H9 (cell line): ENCODE results near the gene WBP1. TPM values are rescaled to one million over a fixed set of nuclear protein-coding genes. Genes with fewer than 3 reads are reported as not detected.

Experiments
- DNase-seq: peaks from one replicate; pipeline ENCODE4 v3.0.0-alpha.2; 2017
- H2AFZ ChIP-seq: one replicate; pipeline ENCODE4 v1.6.1; 2013; ENCODE audit warnings: mild to moderate bottlenecking, low read length, control low read depth, moderate library complexity
- H2AK5ac ChIP-seq: 2 replicates; pipeline ENCODE4 v1.6.1; 2013; ENCODE audit warnings: low read length, control low read depth, mixed read lengths; ENCODE audit not compliant: insufficient read length
- H2BK120ac ChIP-seq: one replicate; pipeline ENCODE4 v1.6.1; 2013; ENCODE audit warnings: low read depth, mild to moderate bottlenecking, low read length, control low read depth, inconsistent platforms; ENCODE audit not compliant: poor library complexity, severe bottlenecking
- H2BK12ac ChIP-seq: 2 replicates; pipeline ENCODE4 v1.6.1; 2013; ENCODE audit warnings: low read length, control low read depth, mixed read lengths, low read depth; ENCODE audit not compliant: insufficient read length
- H2BK15ac ChIP-seq: 2 replicates; pipeline ENCODE4 v1.6.1; 2013; ENCODE audit warnings: low read depth, low read length, control low read depth
- H2BK20ac ChIP-seq: one replicate; pipeline ENCODE4 v1.6.1; 2013; ENCODE audit warnings: low read depth, mild to moderate bottlenecking, low read length, control low read depth, inconsistent platforms; ENCODE audit not compliant: poor library complexity, severe bottlenecking
- H2BK5ac ChIP-seq: 2 replicates; pipeline ENCODE4 v1.6.1; 2013; ENCODE audit warnings: low read length, control low read depth, mixed read lengths; ENCODE audit not compliant: insufficient read length
- H3K14ac ChIP-seq: 2 replicates; pipeline ENCODE4 v1.6.1; 2013; ENCODE audit warnings: low read length, control low read depth; ENCODE audit not compliant: insufficient read depth
- H3K18ac ChIP-seq: 2 replicates; pipeline ENCODE4 v1.6.1; 2013; ENCODE audit warnings: low read depth, mild to moderate bottlenecking, mixed read lengths, low read length, control low read depth; ENCODE audit not compliant: insufficient read length
- H3K23ac ChIP-seq: 2 replicates; pipeline ENCODE4 v1.6.1; 2013; ENCODE audit warnings: low read length, control low read depth, mixed read lengths, low read depth; ENCODE audit not compliant: insufficient read length
- H3K23me2 ChIP-seq: 2 replicates; pipeline ENCODE4 v1.6.1; 2013; ENCODE audit warnings: low read depth, mild to moderate bottlenecking, mixed read lengths, low read length, control low read depth; ENCODE audit not compliant: insufficient read length, poor library complexity, severe bottlenecking
- H3K27ac ChIP-seq: 2 replicates; pipeline ENCODE4 v1.5.1; 2013; ENCODE audit warnings: low read length, control low read depth, mixed read lengths, low read depth; ENCODE audit not compliant: insufficient read length
- H3K27me3 ChIP-seq: 2 replicates; pipeline ENCODE4 v1.6.1; 2013; ENCODE audit warnings: low read length, control low read depth, inconsistent platforms; ENCODE audit not compliant: insufficient read depth
- H3K4ac ChIP-seq: 2 replicates; pipeline ENCODE4 v1.6.1; 2013; ENCODE audit warnings: low read depth, mild to moderate bottlenecking, control low read depth, inconsistent platforms, low read length, moderate library complexity
- H3K4me1 ChIP-seq: 2 replicates; pipeline ENCODE4 v1.6.1; 2013; ENCODE audit warnings: low read length, control low read depth, inconsistent platforms; ENCODE audit not compliant: insufficient read depth
- H3K4me2 ChIP-seq: 2 replicates; pipeline ENCODE4 v1.6.1; 2013; ENCODE audit warnings: low read length, control low read depth, mixed read lengths; ENCODE audit not compliant: insufficient read length, insufficient read depth
- H3K56ac ChIP-seq: 2 replicates; pipeline ENCODE4 v1.6.1; 2013; ENCODE audit warnings: low read depth, mild to moderate bottlenecking, mixed read lengths, low read length, control low read depth; ENCODE audit not compliant: insufficient read length
- H3K79me1 ChIP-seq: 2 replicates; pipeline ENCODE4 v1.6.1; 2013; ENCODE audit warnings: low read depth, mild to moderate bottlenecking, moderate library complexity, low read length, control low read depth, inconsistent platforms; ENCODE audit not compliant: insufficient read depth, poor library complexity, severe bottlenecking
- H3K79me2 ChIP-seq: 2 replicates; pipeline ENCODE4 v1.6.1; 2013; ENCODE audit warnings: low read length, control low read depth, inconsistent platforms; ENCODE audit not compliant: insufficient read depth
- H3K9ac ChIP-seq: 2 replicates; pipeline ENCODE4 v1.6.1; 2013; ENCODE audit warnings: low read length, control low read depth, mixed read lengths; ENCODE audit not compliant: insufficient read length; ENCODE audit errors: extremely low read depth
- H3K9me3 ChIP-seq: one replicate; pipeline ENCODE4 v1.6.1; 2013; ENCODE audit warnings: low read depth, low read length, inconsistent platforms; ENCODE audit not compliant: control insufficient read depth
- H3T11ph ChIP-seq: one replicate; pipeline ENCODE4 v1.6.1; 2013; ENCODE audit warnings: mild to moderate bottlenecking, low read length, control low read depth, inconsistent platforms
- H4K20me1 ChIP-seq: one replicate; pipeline ENCODE4 v1.6.1; 2013; ENCODE audit not compliant: control insufficient read depth, insufficient read length, insufficient read depth
- H4K5ac ChIP-seq: 2 replicates; pipeline ENCODE4 v1.6.1; 2013; ENCODE audit warnings: low read depth, mild to moderate bottlenecking, mixed read lengths, low read length, control low read depth; ENCODE audit not compliant: insufficient read length
- H4K8ac ChIP-seq: replicated peaks from 2 replicates; pipeline ENCODE4 v1.6.1; 2013; ENCODE audit warnings: low read length, control low read depth, mixed read lengths, low read depth; ENCODE audit not compliant: insufficient read length
- H4K91ac ChIP-seq: 2 replicates; pipeline ENCODE4 v1.6.1; 2013; ENCODE audit warnings: low read depth, mild to moderate bottlenecking, moderate library complexity, mixed read lengths, low read length, control low read depth; ENCODE audit not compliant: insufficient read length
- H3K27ac Mint-ChIP-seq, 3 experiments: 2 replicates in 2 of 3; 3 replicates in 1 of 3; pipeline ENCODE4 v1.8.0; 2020 to 2021; ENCODE audit warnings: mixed read lengths in 3 of 3, mild to moderate bottlenecking in 1 of 3, moderate library complexity in 1 of 3
- H3K27me3 Mint-ChIP-seq: 2 replicates; pipeline ENCODE4 v1.8.0; 2021; ENCODE audit warnings: low read depth, mild to moderate bottlenecking, moderate library complexity, mixed read lengths
- H3K36me3 Mint-ChIP-seq, 3 experiments: 2 replicates in 2 of 3; 3 replicates in 1 of 3; pipeline ENCODE4 v1.8.0; 2020 to 2021; ENCODE audit warnings: low read depth in 3 of 3, mixed read lengths in 3 of 3; ENCODE audit not compliant: insufficient read depth in 1 of 3
- H3K4me1 Mint-ChIP-seq, 2 experiments: 2 replicates each; pipeline ENCODE4 v1.8.0; 2020; ENCODE audit warnings: mixed read lengths in 2 of 2
- H3K4me3 Mint-ChIP-seq, 2 experiments: 2 replicates in 1 of 2; 3 replicates in 1 of 2; pipeline ENCODE4 v1.8.0; 2020 to 2021; ENCODE audit warnings: mild to moderate bottlenecking in 2 of 2, mixed read lengths in 2 of 2, moderate library complexity in 1 of 2
- H3K9me3 Mint-ChIP-seq, 2 experiments: 2 replicates in 1 of 2; 3 replicates in 1 of 2; pipeline ENCODE4 v1.8.0; 2020; ENCODE audit warnings: mild to moderate bottlenecking in 2 of 2, mixed read lengths in 2 of 2, moderate library complexity in 1 of 2
- CTCF ChIP-seq: fragments of 200-600 bp; sonication (generic); conservative IDR thresholded peaks from 3 replicates; pipeline ENCODE4 v1.8.0; 2021; ENCODE audit warnings: antibody characterized with exemption, mild to moderate bottlenecking
- WGBS: extraction: QIAGEN DNeasy Blood & Tissue Kit; methylation state at CpG from one replicate; pipeline ENCODE4 v1.1.7; 2013; ENCODE audit warnings: missing lambda C conversion rate, low lambda C conversion rate, mixed read lengths; ENCODE audit not compliant: insufficient read length; ENCODE audit errors: extremely low coverage; 5-methylcytosine and 5-hydroxymethylcytosine counted together
- total RNA-seq: library from RNA; stranded (reverse); gene quantifications from 2 replicates; pipeline ENCODE4 v1.2.1, GENCODE V29; 2021

Gene WBP1
- total RNA-seq, 1 experiment from 2014 or later: 82.1 TPM

- Histone ChIP-seq H3K14ac (peak overlapping the region; percentile 45; the same call in 1 of the 2 replicates), H3K4me1 (no peaks in the 10 kb centered on the region), H2AFZ (no peak overlapping the region), H2BK120ac (no peak overlapping the region), H3K79me1 (no peaks in the 10 kb centered on the region), H3K9me3 (no peaks in the 10 kb centered on the region), H3K79me2 (no peaks in the 10 kb centered on the region), H2AK5ac (no peak overlapping the region), H2BK20ac (no peak overlapping the region), H2BK15ac (no peak overlapping the region), H3K4ac (no peak overlapping the region), H2BK5ac (no peak overlapping the region), H3T11ph (no peak overlapping the region), H3K18ac (no peak overlapping the region), H4K8ac (no peak overlapping the region), H3K23me2 (peaks cover 8% of the 10 kb centered on the region), H3K9ac (peak overlapping the region; percentile 71), H4K5ac (peak overlapping the region; percentile 37), H3K27me3 (no peaks in the 10 kb centered on the region), H3K4me2 (peak overlapping the region; percentile 82), H3K56ac (no peak overlapping the region), H3K23ac (no peak overlapping the region), H4K20me1 (no peaks in the 10 kb centered on the region), H4K91ac (no peak overlapping the region), H3K27ac (peak overlapping the region; percentile 83), H2BK12ac (no peak overlapping the region)
- Mint-ChIP-seq H3K9me3 (no peaks in the 10 kb centered on the region; a peak in 1 of 5 replicates), H3K27me3 (peaks cover 3% of the 10 kb centered on the region), H3K27ac (peak overlapping the region; percentile 98 to 99 (median 98)), H3K36me3 (peaks cover 13 to 26% (median 23%) of the 10 kb centered on the region in 3 experiments), H3K4me3 (peak overlapping the region; percentile 96 to 98), H3K4me1 (peaks cover 11 to 12% of the 10 kb centered on the region in 2 experiments)
- no CpG with 5 or more reads among the region's 7 CpGs for WGBS
- no peak for TF ChIP-seq CTCF
- DNase-seq: no peak
Measured at GRCh38 chr2:74472945-74473258, 14.7 kb downstream of the WBP1 start.
